Kidney (tissue), 14 donors: ENCODE results near the gene DOCK10. TPM values are rescaled to one million over a fixed set of nuclear protein-coding genes. Genes with fewer than 3 reads are reported as not detected.

ENCODE experiments used
- DNase-seq, 5 donors: peaks; one replicate each; pipeline ENCODE4 v3.0.0-alpha.2; 2013 to 2020
- FAIRE-seq: peaks from 2 replicates; lab custom pipeline; 2012; peaks lifted over from hg19 to GRCh38; lab: Jason Lieb, UNC
- H3K27ac ChIP-seq, 2 donors: one replicate each; pipeline ENCODE4 v1.7.0; 2013; ENCODE audit warnings: low read depth in 2 of 2, low read length in 2 of 2, inconsistent platforms in 1 of 2
- H3K27me3 ChIP-seq: one replicate; pipeline ENCODE4 v1.7.1; 2013; ENCODE audit warnings: low read length, inconsistent platforms; ENCODE audit not compliant: control insufficient read depth, insufficient read depth
- H3K36me3 ChIP-seq, 3 donors: one replicate each; pipeline versions ENCODE4 v1.7.0 to v1.7.1; 2013; ENCODE audit warnings: low read length in 3 of 3, control low read depth in 1 of 3, inconsistent platforms in 1 of 3; ENCODE audit not compliant: insufficient read depth in 3 of 3, control insufficient read depth in 2 of 3
- H3K4me1 ChIP-seq, 3 donors: one replicate each; pipeline versions ENCODE4 v1.7.0 to v1.7.1; 2013; ENCODE audit warnings: low read length in 3 of 3, inconsistent platforms in 1 of 3, low read depth in 1 of 3; ENCODE audit not compliant: control insufficient read depth in 2 of 3, insufficient read depth in 2 of 3
- H3K4me3 ChIP-seq, 3 donors: one replicate each; pipeline versions ENCODE4 v1.7.0 to v1.8.1; 2013; ENCODE audit warnings: low read length in 3 of 3, control low read depth in 1 of 3, inconsistent platforms in 1 of 3
- H3K9ac ChIP-seq, 3 donors: one replicate each; pipeline versions ENCODE4 v1.7.0 to v1.7.1; 2013; ENCODE audit warnings: low read length in 3 of 3, control low read depth in 1 of 3, inconsistent platforms in 1 of 3
- H3K9me3 ChIP-seq, 3 donors: one replicate each; pipeline versions ENCODE4 v1.7.0 to v1.7.1; 2013; ENCODE audit warnings: low read length in 3 of 3, control low read depth in 1 of 3, inconsistent platforms in 1 of 3; ENCODE audit not compliant: control insufficient read depth in 2 of 3, insufficient read depth in 1 of 3
- intact Hi-C: fragments of 100-400 bp; cut with DNase I; formaldehyde crosslinking; loops from one replicate; pipeline ENCODE4 v1.11.1; 2022
- polyA plus RNA-seq: library from polyadenylated mRNA; stranded (reverse); fragments of 350-450 nt; fragmentation: Illumina TruSeq; extraction: RNeasy Lipid Tissue Mini Kit (QIAGEN cat#74804); gene quantifications from one replicate; pipeline ENCODE4 v1.2.3, GENCODE V29; 2014; ENCODE audit warnings: low read depth, low replicate concordance; ENCODE audit not compliant: insufficient read depth
- total RNA-seq: library from RNA; stranded (reverse); fragmentation: NEBNext Ultra II Directional; extraction: Animal tissue kit (Norgen Biotek cat#: 25700); gene quantifications from one replicate; pipeline ENCODE4 v1.2.1, GENCODE V29; 2021
- TF ChIP-seq, protein P1 (sequence below): IDR thresholded peaks from 3 replicates; pipeline ENCODE4 v1.5.1; 2012; ENCODE audit warnings: mild to moderate bottlenecking, moderate library complexity, borderline replicate concordance; ENCODE audit not compliant: insufficient read depth; ENCODE audit errors: extremely low read depth
- donor health status: control.
- donor health status: control.
- donor health status: control.
- donor health status: control.
- donor health status: control.
- donor health status: DM: yes; HTN: yes; CAD: no.
- donor health status: Normal renal cell carcinoma (clear cell type).

The DOCK10 gene
- total and polyA plus RNA-seq, 2 donors from 2014 or later: 2.1 to 33.8 TPM

- Histone ChIP-seq H3K9ac (no peak overlapping the region), H3K4me1 (no peaks in the 10 kb centered on the region), H3K27ac (peak overlapping the region in 1 of 2 donors; percentile 30), H3K9me3 (no peaks in the 10 kb centered on the region), H3K36me3 (no peaks in the 10 kb centered on the region), H3K27me3 (no peaks in the 10 kb centered on the region), H3K4me3 (peak overlapping the region in 2 of 3 donors; percentile 2 to 7)
- TF ChIP-seq, protein P1, sequence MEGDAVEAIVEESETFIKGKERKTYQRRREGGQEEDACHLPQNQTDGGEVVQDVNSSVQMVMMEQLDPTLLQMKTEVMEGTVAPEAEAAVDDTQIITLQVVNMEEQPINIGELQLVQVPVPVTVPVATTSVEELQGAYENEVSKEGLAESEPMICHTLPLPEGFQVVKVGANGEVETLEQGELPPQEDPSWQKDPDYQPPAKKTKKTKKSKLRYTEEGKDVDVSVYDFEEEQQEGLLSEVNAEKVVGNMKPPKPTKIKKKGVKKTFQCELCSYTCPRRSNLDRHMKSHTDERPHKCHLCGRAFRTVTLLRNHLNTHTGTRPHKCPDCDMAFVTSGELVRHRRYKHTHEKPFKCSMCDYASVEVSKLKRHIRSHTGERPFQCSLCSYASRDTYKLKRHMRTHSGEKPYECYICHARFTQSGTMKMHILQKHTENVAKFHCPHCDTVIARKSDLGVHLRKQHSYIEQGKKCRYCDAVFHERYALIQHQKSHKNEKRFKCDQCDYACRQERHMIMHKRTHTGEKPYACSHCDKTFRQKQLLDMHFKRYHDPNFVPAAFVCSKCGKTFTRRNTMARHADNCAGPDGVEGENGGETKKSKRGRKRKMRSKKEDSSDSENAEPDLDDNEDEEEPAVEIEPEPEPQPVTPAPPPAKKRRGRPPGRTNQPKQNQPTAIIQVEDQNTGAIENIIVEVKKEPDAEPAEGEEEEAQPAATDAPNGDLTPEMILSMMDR: no peak
- FAIRE-seq: no peak
- no peak for DNase-seq
- intact Hi-C loops: no loop called here
Observed at GRCh38 chr2:224983712-224984554, 58.3 kb downstream of the DOCK10 start.

GRCh38 chr2:224982910-224983711 is 59.2 kb downstream of the DOCK10 start:
- no peak overlapping the region for H3K9ac ChIP-seq
- peak overlapping the region in 1 of 2 donors; percentile 30 for H3K27ac ChIP-seq
- DNase-seq (peak in 2 of 5 donors; percentile 39 to 74), FAIRE-seq (no peak)
- peak overlapping the region; percentile 2 to 14 (median 7) for H3K4me3 ChIP-seq
- H3K27me3 ChIP-seq: no peaks in the 10 kb centered on the region
- intact Hi-C loops: no loop called here
- H3K36me3 ChIP-seq: no peaks in the 10 kb centered on the region
- TF ChIP-seq, protein P1: no peak
- H3K4me1 ChIP-seq: no peaks in the 10 kb centered on the region
- no peaks in the 10 kb centered on the region for H3K9me3 ChIP-seq

DNA sequence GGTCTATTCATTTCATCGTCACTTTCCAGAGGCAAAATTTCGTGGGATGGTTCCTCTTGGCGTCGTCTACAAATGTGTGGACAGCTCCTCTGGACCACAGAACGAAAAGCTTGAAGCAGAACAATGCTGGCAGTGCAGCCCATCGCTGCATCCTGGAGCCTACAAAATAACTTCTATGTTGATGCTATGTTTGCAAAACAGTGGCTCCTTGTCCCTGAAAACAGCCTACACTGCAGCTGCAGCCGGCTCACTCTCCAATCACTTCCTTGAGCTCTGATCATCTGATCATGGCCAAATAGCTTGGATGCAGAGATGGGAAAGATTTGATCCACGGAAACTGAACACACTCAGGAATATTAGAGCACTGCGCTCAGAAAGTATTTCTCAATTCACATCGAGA is 60.0 kb downstream of the DOCK10 start:
- no peaks in the 10 kb centered on the region for H3K27me3 ChIP-seq
- peak overlapping the region in 2 of 3 donors; percentile 2 to 14 for H3K4me3 ChIP-seq
- intact Hi-C loops: no loop called here
- no peaks in the 10 kb centered on the region for H3K9me3 ChIP-seq
- no peaks in the 10 kb centered on the region for H3K4me1 ChIP-seq
- peak overlapping the region in 1 of 2 donors; percentile 30 for H3K27ac ChIP-seq
- FAIRE-seq: no peak
- H3K9ac ChIP-seq: no peak overlapping the region
- H3K36me3 ChIP-seq: no peaks in the 10 kb centered on the region
- no peak for DNase-seq
- TF ChIP-seq, protein P1: no peak
